NCI-H1417 (cell line): ENCODE measurements around the gene GLIS1.

Experiments used
- DNase-seq, 3 experiments: peaks; one replicate each; lab custom pipeline; 2025; lab: John Stamatoyannopoulos, UW

The GLIS1 gene

GRCh38 chr1:53485478-53486394 is 253.2 kb downstream of the GLIS1 start:
- peak; percentile 68 to 87 (median 83) for DNase-seq

- no peak for DNase-seq
Measured at GRCh38 chr1:53484705-53485477, 254.1 kb downstream of the GLIS1 start.

- no peak for DNase-seq
Measured at GRCh38 chr1:53483656-53484055, 255.3 kb downstream of the GLIS1 start.

GRCh38 chr1:53483170-53483569 is 255.8 kb downstream of the GLIS1 start:
- DNase-seq = no peak

GRCh38 chr1:53482441-53483153 is 256.4 kb downstream of the GLIS1 start:
- DNase-seq = no peak

GRCh38 chr1:53481456-53481855 is 257.5 kb downstream of the GLIS1 start:
- DNase-seq = no peak

GRCh38 chr1:53480678-53481077 is 258.3 kb downstream of the GLIS1 start:
- no peak for DNase-seq

GRCh38 chr1:53478502-53478818 is 260.5 kb downstream of the GLIS1 start:
- DNase-seq = no peak

GRCh38 chr1:53477651-53478501 is 261.1 kb downstream of the GLIS1 start:
- DNase-seq = no peak

GRCh38 chr1:53476579-53476978 is 262.4 kb downstream of the GLIS1 start:
- no peak for DNase-seq

- DNase-seq = no peak
Measured at GRCh38 chr1:53475664-53476063, 263.3 kb downstream of the GLIS1 start.

- DNase-seq = peak in 1 of 3 experiments; percentile 27
Measured at GRCh38 chr1:53473463-53473862, 265.5 kb downstream of the GLIS1 start.

GRCh38 chr1:53471000-53471399 is 268.0 kb downstream of the GLIS1 start:
- DNase-seq = no peak

- DNase-seq = no peak
Measured at GRCh38 chr1:53470584-53470983, 268.4 kb downstream of the GLIS1 start.

- no peak for DNase-seq
Measured at GRCh38 chr1:53470155-53470554, 268.8 kb downstream of the GLIS1 start.

GRCh38 chr1:53469373-53469772 is 269.6 kb downstream of the GLIS1 start:
- DNase-seq = no peak

GRCh38 chr1:53468374-53468773 is 270.6 kb downstream of the GLIS1 start:
- no peak for DNase-seq

- DNase-seq = no peak
Measured at GRCh38 chr1:53467391-53467790, 271.6 kb downstream of the GLIS1 start.

GRCh38 chr1:53465023-53465957 is 273.7 kb downstream of the GLIS1 start:
- no peak for DNase-seq
